Skeletal muscle tissue (tissue), 4 donors: ENCODE results near the gene OR51D1. TPM values are rescaled to one million over a fixed set of nuclear protein-coding genes. Genes with fewer than 3 reads are reported as not detected.

Experiments
- H3K27ac ChIP-seq: one replicate; pipeline ENCODE4 v1.7.0; 2013; ENCODE audit warnings: mild to moderate bottlenecking, low read depth, low read length, inconsistent platforms
- H3K27me3 ChIP-seq, 3 donors: one replicate each; pipeline ENCODE4 v1.7.0; 2013; ENCODE audit warnings: low read length in 3 of 3; ENCODE audit not compliant: control insufficient read depth in 3 of 3, insufficient read depth in 3 of 3
- H3K36me3 ChIP-seq, 3 donors: one replicate each; pipeline ENCODE4 v1.7.0; 2013; ENCODE audit warnings: low read length in 3 of 3; ENCODE audit not compliant: control insufficient read depth in 3 of 3, insufficient read depth in 3 of 3
- H3K4me1 ChIP-seq, 3 donors: one replicate each; pipeline ENCODE4 v1.7.0; 2013; ENCODE audit warnings: low read length in 3 of 3, mild to moderate bottlenecking in 3 of 3; ENCODE audit not compliant: control insufficient read depth in 3 of 3, insufficient read depth in 3 of 3
- H3K4me3 ChIP-seq, 3 donors: one replicate each; pipeline ENCODE4 v1.7.0; 2013; ENCODE audit warnings: low read length in 3 of 3
- H3K9ac ChIP-seq, 3 donors: one replicate each; pipeline ENCODE4 v1.7.0; 2013; ENCODE audit warnings: low read length in 3 of 3, mild to moderate bottlenecking in 3 of 3, moderate library complexity in 2 of 3, low read depth in 1 of 3
- H3K9me3 ChIP-seq, 3 donors: one replicate each; pipeline ENCODE4 v1.7.0; 2013; ENCODE audit warnings: low read length in 3 of 3; ENCODE audit not compliant: control insufficient read depth in 3 of 3
- total RNA-seq: library from RNA; depleted of rRNA; stranded (reverse); fragments of >200 nt; gene quantifications from one replicate; pipeline ENCODE4 v1.2.3, GENCODE V29; 2014
- donor health status: Osteomylitis.

Gene OR51D1
- total RNA-seq, 1 donor from 2014 or later, result not detected

- Histone ChIP-seq H3K27ac (no peak overlapping the region), H3K27me3 (no peaks in the 10 kb centered on the region), H3K9ac (no peak overlapping the region), H3K4me1 (peaks cover 5 to 9% (median 8%) of the 10 kb centered on the region in 3 donors), H3K9me3 (no peaks in the 10 kb centered on the region), H3K36me3 (no peaks in the 10 kb centered on the region), H3K4me3 (no peak overlapping the region)
Measured at GRCh38 chr11:4611986-4612385, 25.3 kb upstream of the OR51D1 start.

- no peaks in the 10 kb centered on the region for H3K9me3 ChIP-seq
Measured at GRCh38 chr11:4615856-4616444, 21.3 kb upstream of the OR51D1 start.

GRCh38 chr11:4619514-4619913 lies 17.8 kb upstream of the OR51D1 start:
- Histone ChIP-seq H3K27me3 (no peaks in the 10 kb centered on the region), H3K4me3 (no peak overlapping the region), H3K27ac (no peak overlapping the region), H3K4me1 (no peaks in the 10 kb centered on the region), H3K36me3 (no peaks in the 10 kb centered on the region), H3K9me3 (peaks cover 0 to 2% (median 0%) of the 10 kb centered on the region in 3 donors), H3K9ac (no peak overlapping the region)

More at GRCh38 chr11:4615856-4616444, 21.3 kb upstream of the OR51D1 start:
- Histone ChIP-seq H3K27ac (no peak overlapping the region), H3K36me3 (no peaks in the 10 kb centered on the region), H3K4me3 (no peak overlapping the region), H3K27me3 (no peaks in the 10 kb centered on the region), H3K4me1 (no peaks in the 10 kb centered on the region), H3K9ac (no peak overlapping the region)

- Histone ChIP-seq H3K9me3 (peaks cover 0 to 11% (median 0%) of the 10 kb centered on the region in 3 donors), H3K4me3 (no peak overlapping the region), H3K4me1 (no peaks in the 10 kb centered on the region), H3K9ac (no peak overlapping the region), H3K27ac (no peak overlapping the region), H3K27me3 (no peaks in the 10 kb centered on the region), H3K36me3 (no peaks in the 10 kb centered on the region)
Measured at GRCh38 chr11:4626207-4627099, 10.8 kb upstream of the OR51D1 start.

- Histone ChIP-seq H3K4me3 (no peak overlapping the region), H3K27ac (no peak overlapping the region), H3K27me3 (no peaks in the 10 kb centered on the region), H3K9me3 (no peaks in the 10 kb centered on the region), H3K9ac (no peak overlapping the region), H3K36me3 (no peaks in the 10 kb centered on the region), H3K4me1 (peaks cover 0 to 5% (median 0%) of the 10 kb centered on the region in 3 donors)
Measured at GRCh38 chr11:4636136-4636535, 1.1 kb upstream of the OR51D1 start.

- Histone ChIP-seq H3K9me3 (no peaks in the 10 kb centered on the region), H3K4me3 (peak overlapping the region in 1 of 3 donors; percentile 68), H3K27me3 (no peaks in the 10 kb centered on the region), H3K4me1 (peaks cover 0 to 5% (median 5%) of the 10 kb centered on the region in 3 donors), H3K27ac (no peak overlapping the region), H3K9ac (no peak overlapping the region), H3K36me3 (no peaks in the 10 kb centered on the region)
Measured at GRCh38 chr11:4637662-4638047, 378 bp downstream of the OR51D1 start.

GRCh38 chr11:4639931-4640330 lies 2.7 kb downstream of the OR51D1 start:
- H3K4me3 ChIP-seq, result no peak overlapping the region
- no peak overlapping the region for H3K9ac ChIP-seq
- no peak overlapping the region for H3K27ac ChIP-seq
- H3K36me3 ChIP-seq, result no peaks in the 10 kb centered on the region
- H3K4me1 ChIP-seq, result peaks cover 7 to 12% (median 8%) of the 10 kb centered on the region in 3 donors
- no peaks in the 10 kb centered on the region for H3K9me3 ChIP-seq
- no peaks in the 10 kb centered on the region for H3K27me3 ChIP-seq

GRCh38 chr11:4641501-4641900 lies 4.2 kb downstream of the OR51D1 start:
- H3K36me3 ChIP-seq, result no peaks in the 10 kb centered on the region
- H3K27ac ChIP-seq, result no peak overlapping the region
- no peaks in the 10 kb centered on the region for H3K27me3 ChIP-seq
- peaks cover 18 to 26% (median 23%) of the 10 kb centered on the region in 3 donors for H3K4me1 ChIP-seq
- H3K9ac ChIP-seq, result no peak overlapping the region
- no peak overlapping the region for H3K4me3 ChIP-seq
- no peaks in the 10 kb centered on the region for H3K9me3 ChIP-seq

- Histone ChIP-seq H3K4me3 (no peak overlapping the region), H3K27me3 (no peaks in the 10 kb centered on the region), H3K4me1 (peaks cover 20 to 29% (median 26%) of the 10 kb centered on the region in 3 donors), H3K36me3 (no peaks in the 10 kb centered on the region), H3K9me3 (no peaks in the 10 kb centered on the region), H3K9ac (no peak overlapping the region), H3K27ac (no peak overlapping the region)
Measured at GRCh38 chr11:4642043-4642442, 4.8 kb downstream of the OR51D1 start.

GRCh38 chr11:4643076-4643475 lies 5.8 kb downstream of the OR51D1 start:
- Histone ChIP-seq H3K27me3 (no peaks in the 10 kb centered on the region), H3K36me3 (no peaks in the 10 kb centered on the region), H3K4me3 (peak overlapping the region in 1 of 3 donors; percentile 66), H3K4me1 (peaks cover 20 to 34% (median 28%) of the 10 kb centered on the region in 3 donors), H3K27ac (no peak overlapping the region), H3K9ac (no peak overlapping the region), H3K9me3 (no peaks in the 10 kb centered on the region)
